Suprapubic skin (tissue), 4 donors: ENCODE results near the gene MAGI3. TPM values are rescaled to one million over a fixed set of nuclear protein-coding genes. Genes with fewer than 3 reads are reported as not detected.

Source experiments
- DNase-seq, 2 donors: peaks; one replicate each; pipeline ENCODE4 v3.0.0-alpha.2; 2019; ENCODE audit warnings: low spot score in 2 of 2
- H3K27ac ChIP-seq: fragments of 200-600 bp; sonication (generic); one replicate; pipeline ENCODE4 v1.5.1; 2019
- H3K27me3 ChIP-seq: fragments of 200-600 bp; sonication (generic); one replicate; pipeline ENCODE4 v1.5.1; 2019
- H3K36me3 ChIP-seq: fragments of 200-600 bp; sonication (generic); one replicate; pipeline ENCODE4 v1.5.1; 2019
- H3K4me1 ChIP-seq: fragments of 200-600 bp; sonication (generic); one replicate; pipeline ENCODE4 v1.5.1; 2019
- H3K4me3 ChIP-seq: fragments of 200-600 bp; sonication (generic); one replicate; pipeline ENCODE4 v1.5.1; 2019; ENCODE audit warnings: mild to moderate bottlenecking
- H3K9me3 ChIP-seq: fragments of 200-600 bp; sonication (generic); one replicate; pipeline ENCODE4 v1.5.1; 2019
- CTCF ChIP-seq, 2 donors: fragments of 200-600 bp in 1 of 2; fragments of 450-650 bp in 1 of 2; sonication (generic) in 1 of 2; IDR thresholded peaks; one replicate each; pipeline ENCODE4 v1.5.1; 2016 to 2019; ENCODE audit warnings: antibody characterized with exemption in 2 of 2, mild to moderate bottlenecking in 1 of 2, moderate library complexity in 1 of 2
- EP300 ChIP-seq: sonication (generic); formaldehyde crosslinking; IDR thresholded peaks from one replicate; pipeline ENCODE4 v1.6.1; 2017; ENCODE audit warnings: antibody characterized with exemption
- POLR2A ChIP-seq, 2 donors: fragments of 450-650 bp; IDR thresholded peaks; one replicate each; pipeline ENCODE4 v1.6.1; 2017; ENCODE audit warnings: antibody characterized with exemption in 2 of 2, mild to moderate bottlenecking in 2 of 2, moderate library complexity in 2 of 2
- POLR2AphosphoS5 ChIP-seq, 3 donors: sonication (generic); formaldehyde crosslinking; IDR thresholded peaks; one replicate each; pipeline ENCODE4 v1.6.1; 2017; ENCODE audit warnings: antibody characterized with exemption in 3 of 3
- WGBS: methylation state at CpG from one replicate; pipeline ENCODE4 v1.1.5; 2018; 5-methylcytosine and 5-hydroxymethylcytosine counted together
- total RNA-seq, 4 donors: library from RNA; depleted of rRNA; stranded (reverse); fragments of >200 nt; gene quantifications; one replicate each; pipeline ENCODE4 v1.1.0, GENCODE V29; 2016

Gene MAGI3
- total RNA-seq, 4 donors from 2014 or later: 8.3 to 18.8 (median 10.7) TPM

- Histone ChIP-seq H3K36me3 (peaks cover 7% of the 10 kb centered on the region), H3K4me1 (no peaks in the 10 kb centered on the region), H3K4me3 (no peak overlapping the region), H3K27me3 (no peaks in the 10 kb centered on the region), H3K27ac (no peak overlapping the region), H3K9me3 (no peaks in the 10 kb centered on the region)
- DNase-seq: no peak
- WGBS: 91% methylated on average over 4 of the region's 4 CpGs
- TF ChIP-seq EP300 (no peak), POLR2A (IDR thresholded peaks at IDR 0.05) (no peak), POLR2AphosphoS5 (IDR thresholded peaks at IDR 0.05) (no peak), CTCF (IDR thresholded peaks at IDR 0.05) (no peak)
Measured at GRCh38 chr1:113672491-113672890, 282.2 kb downstream of the MAGI3 start.

- H3K4me3 ChIP-seq: no peak overlapping the region
- no peaks in the 10 kb centered on the region for H3K9me3 ChIP-seq
- 91% methylated on average over 1 of the region's 1 CpG for WGBS
- H3K27ac ChIP-seq: no peak overlapping the region
- no peak for DNase-seq
- TF ChIP-seq POLR2AphosphoS5 (IDR thresholded peaks at IDR 0.05) (no peak), POLR2A (IDR thresholded peaks at IDR 0.05) (no peak), CTCF (IDR thresholded peaks at IDR 0.05) (no peak)
- H3K27me3 ChIP-seq: no peaks in the 10 kb centered on the region
- peaks cover 7% of the 10 kb centered on the region for H3K36me3 ChIP-seq
- H3K4me1 ChIP-seq: peaks cover 4% of the 10 kb centered on the region
Measured at GRCh38 chr1:113674591-113674990, 284.3 kb downstream of the MAGI3 start.

GRCh38 chr1:113675302-113675701 is 285.0 kb downstream of the MAGI3 start:
- H3K4me3 ChIP-seq: no peak overlapping the region
- H3K9me3 ChIP-seq: no peaks in the 10 kb centered on the region
- no peak overlapping the region for H3K27ac ChIP-seq
- TF ChIP-seq POLR2A (IDR thresholded peaks at IDR 0.05) (no peak), EP300 (no peak), CTCF (IDR thresholded peaks at IDR 0.05) (no peak), POLR2AphosphoS5 (IDR thresholded peaks at IDR 0.05) (no peak)
- WGBS: 78% methylated on average over 2 of the region's 2 CpGs
- DNase-seq: no peak
- H3K4me1 ChIP-seq: peaks cover 4% of the 10 kb centered on the region
- H3K27me3 ChIP-seq: no peaks in the 10 kb centered on the region
- H3K36me3 ChIP-seq: peaks cover 7% of the 10 kb centered on the region

GRCh38 chr1:113676524-113676923 is 286.2 kb downstream of the MAGI3 start:
- 91% methylated on average over 5 of the region's 5 CpGs for WGBS
- H3K36me3 ChIP-seq: peaks cover 7% of the 10 kb centered on the region
- no peaks in the 10 kb centered on the region for H3K9me3 ChIP-seq
- no peak for TF ChIP-seq POLR2AphosphoS5 (IDR thresholded peaks at IDR 0.05)
- no peak for TF ChIP-seq EP300
- no peak overlapping the region for H3K4me3 ChIP-seq
- DNase-seq: no peak
- no peak overlapping the region for H3K27ac ChIP-seq
- H3K27me3 ChIP-seq: no peaks in the 10 kb centered on the region
- H3K4me1 ChIP-seq: peaks cover 4% of the 10 kb centered on the region

GRCh38 chr1:113677250-113678158 is 287.2 kb downstream of the MAGI3 start:
- peaks cover 4% of the 10 kb centered on the region for H3K4me1 ChIP-seq
- no peak for DNase-seq
- H3K27me3 ChIP-seq: no peaks in the 10 kb centered on the region
- no peaks in the 10 kb centered on the region for H3K9me3 ChIP-seq
- WGBS: 48% methylated on average over 7 of the region's 7 CpGs
- H3K36me3 ChIP-seq: peaks cover 7% of the 10 kb centered on the region
- no peak overlapping the region for H3K27ac ChIP-seq
- TF ChIP-seq CTCF (IDR thresholded peaks at IDR 0.05) (peak; percentile 31 to 54), EP300 (no peak)
- H3K4me3 ChIP-seq: no peak overlapping the region
